HEK293 (cell line): ENCODE measurements around the gene FOSL1.

Source experiments
- CTCF ChIA-PET: fragments of 350-600 bp; formaldehyde crosslinking; extraction: SDS; loops from one replicate; lab custom pipeline; 2021; ENCODE audit warnings: antibody characterized with exemption; lab: Yijun Ruan, JAX
- POLR2A ChIA-PET: fragments of 300-600 bp; formaldehyde crosslinking; extraction: SDS; loops from one replicate; lab custom pipeline; 2020; ENCODE audit warnings: antibody characterized with exemption, inconsistent platforms; lab: Yijun Ruan, JAX
- H3K27ac ChIP-seq: fragments of 200-500 bp; sonication (Bioruptor generic); 2 replicates; pipeline ENCODE4 v1.5.1; 2014; ENCODE audit warnings: low read depth, low read length, control low read depth, inconsistent platforms; ENCODE audit errors: extremely low read depth
- H3K36me3 ChIP-seq, 2 experiments: fragments of 200-500 bp in 1 of 2; sonication (Bioruptor generic) in 1 of 2; 1 replicate in 1 of 2; 2 replicates in 1 of 2; pipeline ENCODE4 v1.5.1; 2014 to 2017; ENCODE audit warnings: inconsistent platforms in 2 of 2, low read length in 2 of 2; ENCODE audit not compliant: control insufficient read depth in 2 of 2, insufficient read depth in 1 of 2
- H3K4me1 ChIP-seq: fragments of 200-500 bp; sonication (Bioruptor generic); 2 replicates; pipeline ENCODE4 v1.5.1; 2014; ENCODE audit warnings: mild to moderate bottlenecking, low read length, inconsistent platforms; ENCODE audit not compliant: control insufficient read depth, insufficient read depth
- H3K4me3 ChIP-seq: 2 replicates; pipeline ENCODE4 v1.5.1; 2011; ENCODE audit warnings: low read depth, mild to moderate bottlenecking, control low read depth, low read length, moderate library complexity
- H3K9me3 ChIP-seq: fragments of 200-500 bp; sonication (Bioruptor generic); 2 replicates; pipeline ENCODE4 v1.5.1; 2014; ENCODE audit warnings: low read depth, low read length, inconsistent platforms; ENCODE audit not compliant: control insufficient read depth, insufficient read depth
- PBX3 ChIP-seq: sonication (generic); formaldehyde crosslinking; IDR thresholded peaks from 2 replicates; pipeline ENCODE4 v1.8.1; 2022; ENCODE audit warnings: mild to moderate bottlenecking, moderate library complexity, missing genetic modification reagents
- SCRT1 ChIP-seq: fragments of 450-650 bp; formaldehyde crosslinking; IDR thresholded peaks from 2 replicates; pipeline ENCODE4 v1.5.1; 2016; ENCODE audit warnings: missing biosample characterization, missing genetic modification characterization, borderline replicate concordance
- ZBTB1 ChIP-seq: fragments of 450-650 bp; formaldehyde crosslinking; IDR thresholded peaks from 2 replicates; pipeline ENCODE4 v1.5.1; 2016; ENCODE audit warnings: missing biosample characterization, missing genetic modification characterization
- ZBTB48 ChIP-seq: fragments of 450-650 bp; formaldehyde crosslinking; IDR thresholded peaks from 2 replicates; pipeline ENCODE4 v1.5.1; 2016; ENCODE audit warnings: missing biosample characterization, missing genetic modification characterization
- ZFP3 ChIP-seq: fragments of 450-650 bp; formaldehyde crosslinking; IDR thresholded peaks from 2 replicates; pipeline ENCODE4 v1.5.1; 2016; ENCODE audit warnings: low read depth, missing biosample characterization, missing genetic modification characterization
- ZNF10 ChIP-seq: fragments of 450-650 bp; formaldehyde crosslinking; IDR thresholded peaks from 2 replicates; pipeline ENCODE4 v1.5.1; 2017; ENCODE audit warnings: missing biosample characterization, missing genetic modification characterization
- ZNF138 ChIP-seq: fragments of 450-650 bp; formaldehyde crosslinking; IDR thresholded peaks from 2 replicates; pipeline ENCODE4 v1.5.1; 2016; ENCODE audit warnings: missing biosample characterization, missing genetic modification characterization, borderline replicate concordance
- ZNF174 ChIP-seq: fragments of 450-650 bp; formaldehyde crosslinking; IDR thresholded peaks from 2 replicates; pipeline ENCODE4 v1.5.0; 2017; ENCODE audit warnings: missing biosample characterization, mild to moderate bottlenecking, missing genetic modification characterization
- ZNF184 ChIP-seq: fragments of 450-650 bp; IDR thresholded peaks from 2 replicates; pipeline ENCODE4 v1.5.1; 2018; ENCODE audit warnings: missing biosample characterization, mild to moderate bottlenecking, missing genetic modification characterization
- ZNF239 ChIP-seq: fragments of 450-650 bp; formaldehyde crosslinking; IDR thresholded peaks from 2 replicates; pipeline ENCODE4 v1.5.1; 2016; ENCODE audit warnings: missing biosample characterization, missing genetic modification characterization
- ZNF324 ChIP-seq: fragments of 450-650 bp; formaldehyde crosslinking; IDR thresholded peaks from 2 replicates; pipeline ENCODE4 v1.5.1; 2016; ENCODE audit warnings: missing biosample characterization, missing genetic modification characterization
- ZNF362 ChIP-seq: fragments of 450-650 bp; formaldehyde crosslinking; IDR thresholded peaks from 2 replicates; pipeline ENCODE4 v1.5.1; 2016; ENCODE audit warnings: missing biosample characterization, missing genetic modification characterization
- ZNF473 ChIP-seq: fragments of 450-650 bp; formaldehyde crosslinking; IDR thresholded peaks from 2 replicates; pipeline ENCODE4 v1.5.1; 2017; ENCODE audit warnings: missing biosample characterization, missing genetic modification characterization
- ZNF549 ChIP-seq: fragments of 450-650 bp; IDR thresholded peaks from 2 replicates; pipeline ENCODE4 v1.5.1; 2018; ENCODE audit warnings: missing biosample characterization, missing genetic modification characterization, mild to moderate bottlenecking, inconsistent platforms, moderate library complexity
- ZNF658 ChIP-seq: fragments of 450-650 bp; formaldehyde crosslinking; IDR thresholded peaks from 2 replicates; pipeline ENCODE4; 2016; ENCODE audit warnings: missing biosample characterization, missing genetic modification characterization
- ZXDB ChIP-seq: fragments of 450-650 bp; formaldehyde crosslinking; IDR thresholded peaks from 2 replicates; pipeline ENCODE4 v1.5.1; 2016; ENCODE audit warnings: missing biosample characterization, missing genetic modification characterization
- TF ChIP-seq, protein P1 (sequence below): fragments of 450-650 bp; formaldehyde crosslinking; IDR thresholded peaks from 2 replicates; pipeline ENCODE4 v1.5.1; 2016; ENCODE audit warnings: missing biosample characterization, missing genetic modification characterization
- TF ChIP-seq, protein P2 (sequence below): fragments of 450-650 bp; formaldehyde crosslinking; IDR thresholded peaks from 2 replicates; pipeline ENCODE4 v1.5.1; 2016; ENCODE audit warnings: missing biosample characterization, missing genetic modification characterization
- TF ChIP-seq, protein P3 (sequence below): fragments of 450-650 bp; formaldehyde crosslinking; IDR thresholded peaks from 2 replicates; pipeline ENCODE4 v1.5.1; 2016; ENCODE audit warnings: missing biosample characterization, missing genetic modification characterization
- TF ChIP-seq, protein P4 (sequence below): fragments of 450-650 bp; formaldehyde crosslinking; IDR thresholded peaks from 2 replicates; pipeline ENCODE4 v1.5.1; 2017; ENCODE audit warnings: missing biosample characterization, missing genetic modification characterization

Gene FOSL1

GRCh38 chr11:65847746-65848145, 52.4 kb downstream of the FOSL1 start:
- no peaks in the 10 kb centered on the region for H3K9me3 ChIP-seq
- POLR2A ChIA-PET, result interaction anchor here (0.5 to 2.5 kb wide), 4 partner anchors 9 to 120 kb away, joined by 3 to 14 read pairs (median 4); partner anchors contain the start of gene CFL1
- peaks cover 0 to 16% of the 10 kb centered on the region in 2 experiments; a peak in 1 of 3 replicates for H3K36me3 ChIP-seq
- H3K4me1 ChIP-seq, result no peaks in the 10 kb centered on the region
- CTCF ChIA-PET, result interaction anchor here (1.2 to 1.7 kb wide), 3 partner anchors 12 to 29 kb away, joined by 3 to 7 read pairs (median 5); partner anchors contain the start of gene MUS81
- H3K27ac ChIP-seq, result no peak overlapping the region
- TF ChIP-seq ZNF184 (tag by site-specific recombination) (no peak), ZNF10 (tag by site-specific recombination) (no peak), ZBTB1 (no peak), ZNF239 (no peak)
- H3K4me3 ChIP-seq, result no peak overlapping the region

GRCh38 chr11:65844231-65844872, 55.8 kb downstream of the FOSL1 start:
- ChIA-PET CTCF (interaction anchor here (0.6 to 1.6 kb wide), 2 partner anchors 28 to 132 kb away, joined by 4 read pairs; partner anchors contain the start of gene KAT5), POLR2A (interaction anchor here (1.0 to 1.5 kb wide), 2 partner anchors 8 to 14 kb away, joined by 3 to 4 read pairs; partner anchors contain the start of gene CFL1)
- H3K4me1 ChIP-seq, result no peaks in the 10 kb centered on the region
- TF ChIP-seq ZNF473 (tag by site-specific recombination) (no peak), ZNF324 (tag by site-specific recombination) (no peak), ZBTB48 (no peak), ZFP3 (tag by site-specific recombination) (no peak), ZNF362 (tag by site-specific recombination) (no peak), ZNF138 (no peak)
- H3K36me3 ChIP-seq, result no peaks in the 10 kb centered on the region
- H3K4me3 ChIP-seq, result no peak overlapping the region
- H3K9me3 ChIP-seq, result no peaks in the 10 kb centered on the region
- H3K27ac ChIP-seq, result no peak overlapping the region

- Histone ChIP-seq H3K4me1 (no peaks in the 10 kb centered on the region), H3K9me3 (no peaks in the 10 kb centered on the region), H3K36me3 (no peaks in the 10 kb centered on the region), H3K27ac (no peak overlapping the region), H3K4me3 (no peak overlapping the region)
- POLR2A ChIA-PET, result interaction anchor here (1.0 kb wide), 1 partner anchor 9 kb away, joined by 3 read pairs; no protein-coding TSS in a partner anchor
- CTCF ChIA-PET, result interaction anchor here (0.6 to 1.7 kb wide), 5 partner anchors 7 to 132 kb away, joined by 3 to 7 read pairs (median 4); partner anchors contain the start of genes KAT5 and MUS81
- TF ChIP-seq PBX3 (CRISPR knock-in tag), result no peak
- TF ChIP-seq, protein P1, sequence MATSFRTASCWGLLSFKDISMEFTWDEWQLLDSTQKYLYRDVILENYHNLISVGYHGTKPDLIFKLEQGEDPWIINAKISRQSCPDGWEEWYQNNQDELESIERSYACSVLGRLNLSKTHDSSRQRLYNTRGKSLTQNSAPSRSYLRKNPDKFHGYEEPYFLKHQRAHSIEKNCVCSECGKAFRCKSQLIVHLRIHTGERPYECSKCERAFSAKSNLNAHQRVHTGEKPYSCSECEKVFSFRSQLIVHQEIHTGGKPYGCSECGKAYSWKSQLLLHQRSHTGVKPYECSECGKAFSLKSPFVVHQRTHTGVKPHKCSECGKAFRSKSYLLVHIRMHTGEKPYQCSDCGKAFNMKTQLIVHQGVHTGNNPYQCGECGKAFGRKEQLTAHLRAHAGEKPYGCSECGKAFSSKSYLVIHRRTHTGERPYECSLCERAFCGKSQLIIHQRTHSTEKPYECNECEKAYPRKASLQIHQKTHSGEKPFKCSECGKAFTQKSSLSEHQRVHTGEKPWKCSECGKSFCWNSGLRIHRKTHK, result no peak
- TF ChIP-seq ZXDB (tag by site-specific recombination), result no peak
- no peak for TF ChIP-seq ZNF658
- no peak for TF ChIP-seq SCRT1 (tag by site-specific recombination)
- TF ChIP-seq ZNF549 (tag by site-specific recombination), result no peak
- TF ChIP-seq, protein P2, sequence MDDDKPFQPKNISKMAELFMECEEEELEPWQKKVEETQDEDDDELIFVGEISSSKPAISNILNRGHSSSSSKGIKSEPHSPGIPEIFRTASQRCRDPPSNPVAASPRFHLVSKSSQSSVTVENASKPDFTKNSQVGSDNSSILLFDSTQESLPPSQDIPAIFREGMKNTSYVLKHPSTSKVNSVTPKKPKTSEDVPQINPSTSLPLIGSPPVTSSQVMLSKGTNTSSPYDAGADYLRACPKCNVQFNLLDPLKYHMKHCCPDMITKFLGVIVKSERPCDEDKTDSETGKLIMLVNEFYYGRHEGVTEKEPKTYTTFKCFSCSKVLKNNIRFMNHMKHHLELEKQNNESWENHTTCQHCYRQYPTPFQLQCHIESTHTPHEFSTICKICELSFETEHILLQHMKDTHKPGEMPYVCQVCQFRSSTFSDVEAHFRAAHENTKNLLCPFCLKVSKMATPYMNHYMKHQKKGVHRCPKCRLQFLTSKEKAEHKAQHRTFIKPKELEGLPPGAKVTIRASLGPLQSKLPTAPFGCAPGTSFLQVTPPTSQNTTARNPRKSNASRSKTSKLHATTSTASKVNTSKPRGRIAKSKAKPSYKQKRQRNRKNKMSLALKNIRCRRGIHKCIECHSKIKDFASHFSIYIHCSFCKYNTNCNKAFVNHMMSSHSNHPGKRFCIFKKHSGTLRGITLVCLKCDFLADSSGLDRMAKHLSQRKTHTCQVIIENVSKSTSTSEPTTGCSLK, result no peak
- TF ChIP-seq, protein P3, sequence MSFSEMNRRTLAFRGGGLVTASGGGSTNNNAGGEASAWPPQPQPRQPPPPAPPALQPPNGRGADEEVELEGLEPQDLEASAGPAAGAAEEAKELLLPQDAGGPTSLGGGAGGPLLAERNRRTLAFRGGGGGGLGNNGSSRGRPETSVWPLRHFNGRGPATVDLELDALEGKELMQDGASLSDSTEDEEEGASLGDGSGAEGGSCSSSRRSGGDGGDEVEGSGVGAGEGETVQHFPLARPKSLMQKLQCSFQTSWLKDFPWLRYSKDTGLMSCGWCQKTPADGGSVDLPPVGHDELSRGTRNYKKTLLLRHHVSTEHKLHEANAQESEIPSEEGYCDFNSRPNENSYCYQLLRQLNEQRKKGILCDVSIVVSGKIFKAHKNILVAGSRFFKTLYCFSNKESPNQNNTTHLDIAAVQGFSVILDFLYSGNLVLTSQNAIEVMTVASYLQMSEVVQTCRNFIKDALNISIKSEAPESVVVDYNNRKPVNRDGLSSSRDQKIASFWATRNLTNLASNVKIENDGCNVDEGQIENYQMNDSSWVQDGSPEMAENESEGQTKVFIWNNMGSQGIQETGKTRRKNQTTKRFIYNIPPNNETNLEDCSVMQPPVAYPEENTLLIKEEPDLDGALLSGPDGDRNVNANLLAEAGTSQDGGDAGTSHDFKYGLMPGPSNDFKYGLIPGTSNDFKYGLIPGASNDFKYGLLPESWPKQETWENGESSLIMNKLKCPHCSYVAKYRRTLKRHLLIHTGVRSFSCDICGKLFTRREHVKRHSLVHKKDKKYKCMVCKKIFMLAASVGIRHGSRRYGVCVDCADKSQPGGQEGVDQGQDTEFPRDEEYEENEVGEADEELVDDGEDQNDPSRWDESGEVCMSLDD (tag by site-specific recombination), result no peak
- TF ChIP-seq ZNF174 (tag by site-specific recombination), result no peak
- TF ChIP-seq, protein P4, sequence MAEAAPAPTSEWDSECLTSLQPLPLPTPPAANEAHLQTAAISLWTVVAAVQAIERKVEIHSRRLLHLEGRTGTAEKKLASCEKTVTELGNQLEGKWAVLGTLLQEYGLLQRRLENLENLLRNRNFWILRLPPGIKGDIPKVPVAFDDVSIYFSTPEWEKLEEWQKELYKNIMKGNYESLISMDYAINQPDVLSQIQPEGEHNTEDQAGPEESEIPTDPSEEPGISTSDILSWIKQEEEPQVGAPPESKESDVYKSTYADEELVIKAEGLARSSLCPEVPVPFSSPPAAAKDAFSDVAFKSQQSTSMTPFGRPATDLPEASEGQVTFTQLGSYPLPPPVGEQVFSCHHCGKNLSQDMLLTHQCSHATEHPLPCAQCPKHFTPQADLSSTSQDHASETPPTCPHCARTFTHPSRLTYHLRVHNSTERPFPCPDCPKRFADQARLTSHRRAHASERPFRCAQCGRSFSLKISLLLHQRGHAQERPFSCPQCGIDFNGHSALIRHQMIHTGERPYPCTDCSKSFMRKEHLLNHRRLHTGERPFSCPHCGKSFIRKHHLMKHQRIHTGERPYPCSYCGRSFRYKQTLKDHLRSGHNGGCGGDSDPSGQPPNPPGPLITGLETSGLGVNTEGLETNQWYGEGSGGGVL (tag by site-specific recombination), result no peak
Measured at GRCh38 chr11:65843811-65844210, 56.4 kb downstream of the FOSL1 start.
